Astrocyte (in vitro differentiated cells and primary cell): ENCODE results near the gene GXYLT2. TPM values are rescaled to one million over a fixed set of nuclear protein-coding genes. Genes with fewer than 3 reads are reported as not detected.

ENCODE experiments used
- DNase-seq: peaks from one replicate; pipeline ENCODE4 v3.0.0-alpha.2; 2010; ENCODE audit warnings: low read depth
- FAIRE-seq: peaks from 2 replicates; lab custom pipeline; 2011; peaks lifted over from hg19 to GRCh38; lab: Jason Lieb, UNC
- H2AFZ ChIP-seq: 2 replicates; pipeline ENCODE4 v1.6.0; 2012; ENCODE audit warnings: low read depth, low read length, inconsistent platforms
- H3K27ac ChIP-seq: 2 replicates; pipeline ENCODE4 v1.5.1; 2011; ENCODE audit warnings: low read depth, low read length, inconsistent platforms
- H3K27me3 ChIP-seq: 2 replicates; pipeline ENCODE4 v1.6.0; 2011; ENCODE audit warnings: low read length, inconsistent platforms; ENCODE audit not compliant: insufficient read depth
- H3K36me3 ChIP-seq: 2 replicates; pipeline ENCODE4 v1.5.1; 2011; ENCODE audit warnings: low read length, inconsistent platforms; ENCODE audit not compliant: insufficient read depth
- H3K4me1 ChIP-seq: 2 replicates; pipeline ENCODE4 v1.5.1; 2011; ENCODE audit warnings: low read length, inconsistent platforms; ENCODE audit not compliant: insufficient read depth
- H3K4me2 ChIP-seq: 2 replicates; pipeline ENCODE4 v1.6.0; 2012; ENCODE audit warnings: low read length, inconsistent platforms
- H3K4me3 ChIP-seq: 2 replicates; pipeline ENCODE4 v1.5.1; 2011; ENCODE audit warnings: low read depth, mild to moderate bottlenecking, low read length, inconsistent platforms; ENCODE audit not compliant: insufficient read depth
- H3K79me2 ChIP-seq: 2 replicates; pipeline ENCODE4 v1.6.0; 2012; ENCODE audit warnings: mild to moderate bottlenecking, low read length, inconsistent platforms; ENCODE audit not compliant: insufficient read depth
- H3K9ac ChIP-seq: 2 replicates; pipeline ENCODE4 v1.6.0; 2012; ENCODE audit warnings: mild to moderate bottlenecking, low read length, inconsistent platforms
- H3K9me3 ChIP-seq: 2 replicates; pipeline ENCODE4 v1.5.1; 2012; ENCODE audit warnings: low read depth, mild to moderate bottlenecking, low read length, inconsistent platforms; ENCODE audit not compliant: insufficient read depth
- H4K20me1 ChIP-seq: 2 replicates; pipeline ENCODE4 v1.6.0; 2012; ENCODE audit warnings: low read length, inconsistent platforms; ENCODE audit not compliant: insufficient read depth
- H3K27ac Mint-ChIP-seq: one replicate; pipeline ENCODE4 v1.8.0; 2021; ENCODE audit warnings: mild to moderate bottlenecking, mixed read lengths; ENCODE audit not compliant: unreplicated experiment
- H3K27me3 Mint-ChIP-seq: one replicate; pipeline ENCODE4 v1.8.0; 2021; ENCODE audit warnings: low read depth, mixed read lengths; ENCODE audit not compliant: unreplicated experiment
- H3K36me3 Mint-ChIP-seq: one replicate; pipeline ENCODE4 v1.8.0; 2021; ENCODE audit warnings: low read depth, mixed read lengths; ENCODE audit not compliant: unreplicated experiment
- H3K4me1 Mint-ChIP-seq: one replicate; pipeline ENCODE4 v1.8.0; 2021; ENCODE audit warnings: low read depth, mixed read lengths; ENCODE audit not compliant: unreplicated experiment
- H3K4me3 Mint-ChIP-seq: one replicate; pipeline ENCODE4 v1.8.0; 2021; ENCODE audit warnings: mild to moderate bottlenecking, moderate library complexity, mixed read lengths; ENCODE audit not compliant: unreplicated experiment
- H3K9me3 Mint-ChIP-seq: one replicate; pipeline ENCODE4 v1.8.0; 2021; ENCODE audit warnings: mild to moderate bottlenecking, mixed read lengths; ENCODE audit not compliant: unreplicated experiment
- CTCF ChIP-seq: IDR thresholded peaks from 2 replicates; pipeline ENCODE4 v1.5.1; 2011; ENCODE audit warnings: low read depth, mild to moderate bottlenecking, inconsistent platforms, low read length, moderate library complexity; ENCODE audit not compliant: insufficient read depth
- EZH2 ChIP-seq: IDR thresholded peaks from 2 replicates; pipeline ENCODE4 v1.6.1; 2012; ENCODE audit warnings: mild to moderate bottlenecking, low read length, inconsistent platforms; ENCODE audit not compliant: insufficient read depth
- total RNA-seq: library from RNA; stranded (reverse); gene quantifications from 2 replicates; pipeline ENCODE4 v1.2.1, GENCODE V29; 2021

The GXYLT2 gene
- total RNA-seq, 1 donor from 2014 or later, result 62.6 TPM

- no peak for FAIRE-seq
- DNase-seq, result no peak
- no peak overlapping the region for H3K27ac Mint-ChIP-seq
Observed at GRCh38 chr3:72942427-72942826, 54.6 kb downstream of the GXYLT2 start.

GRCh38 chr3:72944696-72945095 lies 56.9 kb downstream of the GXYLT2 start:
- H3K4me3 Mint-ChIP-seq, result no peak overlapping the region
- H3K27me3 Mint-ChIP-seq, result no peaks in the 10 kb centered on the region
- Histone ChIP-seq H3K36me3 (no peaks in the 10 kb centered on the region), H3K4me2 (no peak overlapping the region), H3K4me1 (peaks cover 9% of the 10 kb centered on the region), H2AFZ (no peak overlapping the region), H3K27me3 (no peaks in the 10 kb centered on the region), H3K27ac (no peak overlapping the region), H3K9ac (no peak overlapping the region), H3K4me3 (no peak overlapping the region), H3K9me3 (no peaks in the 10 kb centered on the region), H3K79me2 (no peaks in the 10 kb centered on the region), H4K20me1 (peaks cover 7% of the 10 kb centered on the region)
- no peak for TF ChIP-seq CTCF
- no peak for TF ChIP-seq EZH2
- no peak overlapping the region for H3K27ac Mint-ChIP-seq
- DNase-seq, result no peak
- peaks cover 12% of the 10 kb centered on the region for H3K4me1 Mint-ChIP-seq
- FAIRE-seq, result no peak
- H3K9me3 Mint-ChIP-seq, result no peaks in the 10 kb centered on the region
- peaks cover 15% of the 10 kb centered on the region for H3K36me3 Mint-ChIP-seq

More at GRCh38 chr3:72942427-72942826, 54.6 kb downstream of the GXYLT2 start:
- peaks cover 9% of the 10 kb centered on the region for H3K4me1 ChIP-seq
- no peaks in the 10 kb centered on the region for H3K9me3 ChIP-seq
- Mint-ChIP-seq H3K4me3 (no peak overlapping the region), H3K9me3 (no peaks in the 10 kb centered on the region), H3K36me3 (peaks cover 8% of the 10 kb centered on the region), H3K4me1 (peaks cover 19% of the 10 kb centered on the region), H3K27me3 (no peaks in the 10 kb centered on the region)
- no peaks in the 10 kb centered on the region for H3K79me2 ChIP-seq
- H3K36me3 ChIP-seq, result no peaks in the 10 kb centered on the region
- no peak overlapping the region for H3K4me2 ChIP-seq
- H4K20me1 ChIP-seq, result peaks cover 7% of the 10 kb centered on the region
- H3K4me3 ChIP-seq, result no peak overlapping the region
- TF ChIP-seq EZH2, result no peak
- no peak for TF ChIP-seq CTCF
- H3K27me3 ChIP-seq, result no peaks in the 10 kb centered on the region
- H3K27ac ChIP-seq, result no peak overlapping the region
- no peak overlapping the region for H2AFZ ChIP-seq
- H3K9ac ChIP-seq, result no peak overlapping the region

GRCh38 chr3:72947715-72948490 lies 60.1 kb downstream of the GXYLT2 start:
- no peak overlapping the region for H2AFZ ChIP-seq
- H3K79me2 ChIP-seq, result no peaks in the 10 kb centered on the region
- no peaks in the 10 kb centered on the region for H3K9me3 Mint-ChIP-seq
- TF ChIP-seq EZH2, result no peak
- no peak for TF ChIP-seq CTCF
- H3K4me1 Mint-ChIP-seq, result peaks cover 14% of the 10 kb centered on the region
- peaks cover 9% of the 10 kb centered on the region for H3K4me1 ChIP-seq
- H3K27ac Mint-ChIP-seq, result no peak overlapping the region
- no peak overlapping the region for H3K4me2 ChIP-seq
- H3K27me3 Mint-ChIP-seq, result no peaks in the 10 kb centered on the region
- peaks cover 20% of the 10 kb centered on the region for H3K36me3 Mint-ChIP-seq
- H3K36me3 ChIP-seq, result no peaks in the 10 kb centered on the region
- no peak overlapping the region for H3K27ac ChIP-seq
- FAIRE-seq, result no peak
- no peak overlapping the region for H3K4me3 Mint-ChIP-seq
- H3K27me3 ChIP-seq, result no peaks in the 10 kb centered on the region
- H3K9ac ChIP-seq, result no peak overlapping the region
- no peaks in the 10 kb centered on the region for H3K9me3 ChIP-seq
- no peak for DNase-seq
- peaks cover 12% of the 10 kb centered on the region for H4K20me1 ChIP-seq
- no peak overlapping the region for H3K4me3 ChIP-seq
